NCI-H1048 (cell line): ENCODE data around the gene B3GNT3.

Experiments used
- DNase-seq: peaks from one replicate; lab custom pipeline; 2025; lab: John Stamatoyannopoulos, UW

Gene B3GNT3

GRCh38 chr19:17860993-17861360, 66.0 kb downstream of the B3GNT3 start:
- no peak for DNase-seq

GRCh38 chr19:17861542-17862402, 66.8 kb downstream of the B3GNT3 start:
- DNase-seq = no peak

GRCh38 chr19:17862711-17863519, 68.0 kb downstream of the B3GNT3 start:
- DNase-seq = no peak
